NK-92 (cell line): ENCODE data around the gene CLDN1.
A peak's percentile ranks its signal among the peaks of the same experiment; 100 is the strongest.

Source experiments
- DNase-seq: peaks from one replicate; lab custom pipeline; 2025; ENCODE audit not compliant: unreplicated experiment; lab: John Stamatoyannopoulos, UW

Gene CLDN1

GRCh38 chr3:190321789-190322603, at the start of gene CLDN1:
TSS of gene CLDN1 (minus strand) at chr3:190322446. CDS start at chr3:190322206, 240 bp downstream.
- DNase-seq = peak; percentile 1

GRCh38 chr3:190371152-190371551, 48.9 kb upstream of the CLDN1 start:
- DNase-seq = no peak

GRCh38 chr3:190370369-190370768, 48.1 kb upstream of the CLDN1 start:
- no peak for DNase-seq

GRCh38 chr3:190369668-190370295, 47.5 kb upstream of the CLDN1 start:
- no peak for DNase-seq

- no peak for DNase-seq
Measured at GRCh38 chr3:190368881-190369280, 46.6 kb upstream of the CLDN1 start.

- no peak for DNase-seq
Measured at GRCh38 chr3:190366133-190366532, 43.9 kb upstream of the CLDN1 start.

- DNase-seq = no peak
Measured at GRCh38 chr3:190362258-190362657, 40.0 kb upstream of the CLDN1 start.

GRCh38 chr3:190361791-190362190, 39.5 kb upstream of the CLDN1 start:
- no peak for DNase-seq

- DNase-seq = no peak
Measured at GRCh38 chr3:190360228-190360627, 38.0 kb upstream of the CLDN1 start.

- DNase-seq = no peak
Measured at GRCh38 chr3:190359813-190360212, 37.6 kb upstream of the CLDN1 start.

- DNase-seq = no peak
Measured at GRCh38 chr3:190357468-190357867, 35.2 kb upstream of the CLDN1 start.

GRCh38 chr3:190356246-190356645, 34.0 kb upstream of the CLDN1 start:
- DNase-seq = no peak

- no peak for DNase-seq
Measured at GRCh38 chr3:190352861-190353457, 30.7 kb upstream of the CLDN1 start.

- no peak for DNase-seq
Measured at GRCh38 chr3:190346541-190346940, 24.3 kb upstream of the CLDN1 start.

- no peak for DNase-seq
Measured at GRCh38 chr3:190345878-190346277, 23.6 kb upstream of the CLDN1 start.

- DNase-seq = no peak
Measured at GRCh38 chr3:190345027-190345821, 23.0 kb upstream of the CLDN1 start.

- DNase-seq = no peak
Measured at GRCh38 chr3:190340071-190340470, 17.8 kb upstream of the CLDN1 start.

- no peak for DNase-seq
Measured at GRCh38 chr3:190339130-190339529, 16.9 kb upstream of the CLDN1 start.

GRCh38 chr3:190338717-190339116, 16.5 kb upstream of the CLDN1 start:
- DNase-seq = no peak

- DNase-seq = no peak
Measured at GRCh38 chr3:190337301-190337700, 15.1 kb upstream of the CLDN1 start.

GRCh38 chr3:190336516-190337189, 14.4 kb upstream of the CLDN1 start:
- no peak for DNase-seq
